NCI-H2196 treated with DMSO at 0.1 percent for 48 hours (cell line): ENCODE data around the gene USP17L22.
"Not testable (repeated sequence)": the region's sequence is repeated elsewhere in the genome, so short reads cannot be mapped to it uniquely, and the experiment has no call there.

Experiments
- DNase-seq: peaks from one replicate; lab custom pipeline; 2025; ENCODE audit not compliant: unreplicated experiment; lab: John Stamatoyannopoulos, UW

USP17L22 gene, protein sequence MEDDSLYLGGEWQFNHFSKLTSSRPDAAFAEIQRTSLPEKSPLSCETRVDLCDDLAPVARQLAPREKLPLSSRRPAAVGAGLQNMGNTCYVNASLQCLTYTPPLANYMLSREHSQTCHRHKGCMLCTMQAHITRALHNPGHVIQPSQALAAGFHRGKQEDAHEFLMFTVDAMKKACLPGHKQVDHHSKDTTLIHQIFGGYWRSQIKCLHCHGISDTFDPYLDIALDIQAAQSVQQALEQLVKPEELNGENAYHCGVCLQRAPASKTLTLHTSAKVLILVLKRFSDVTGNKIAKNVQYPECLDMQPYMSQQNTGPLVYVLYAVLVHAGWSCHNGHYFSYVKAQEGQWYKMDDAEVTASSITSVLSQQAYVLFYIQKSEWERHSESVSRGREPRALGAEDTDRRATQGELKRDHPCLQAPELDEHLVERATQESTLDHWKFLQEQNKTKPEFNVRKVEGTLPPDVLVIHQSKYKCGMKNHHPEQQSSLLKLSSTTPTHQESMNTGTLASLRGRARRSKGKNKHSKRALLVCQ

DNA sequence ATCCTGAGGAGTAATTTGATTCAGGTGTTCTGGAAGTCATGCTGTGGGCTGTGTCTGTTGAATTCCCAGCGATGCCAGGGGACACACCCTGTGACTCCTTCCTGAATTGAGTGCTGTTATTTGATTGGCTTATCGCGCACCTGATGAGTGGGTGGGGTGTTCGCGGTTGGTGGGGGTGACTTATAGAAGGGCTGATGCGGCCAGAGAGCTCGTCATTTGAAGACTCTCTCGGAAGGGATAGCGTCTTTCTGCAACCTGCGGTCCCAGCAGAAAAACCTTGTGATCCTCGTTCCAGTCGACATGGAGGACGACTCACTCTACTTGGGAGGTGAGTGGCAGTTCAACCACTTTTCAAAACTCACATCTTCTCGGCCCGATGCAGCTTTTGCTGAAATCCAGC, at the start of gene USP17L22:
TSS of gene USP17L22 (plus strand) at position 301 of the 400 bp plus-strand sequence. CDS start at position 301, 0 bp downstream.
- not testable (repeated sequence) for DNase-seq

DNA sequence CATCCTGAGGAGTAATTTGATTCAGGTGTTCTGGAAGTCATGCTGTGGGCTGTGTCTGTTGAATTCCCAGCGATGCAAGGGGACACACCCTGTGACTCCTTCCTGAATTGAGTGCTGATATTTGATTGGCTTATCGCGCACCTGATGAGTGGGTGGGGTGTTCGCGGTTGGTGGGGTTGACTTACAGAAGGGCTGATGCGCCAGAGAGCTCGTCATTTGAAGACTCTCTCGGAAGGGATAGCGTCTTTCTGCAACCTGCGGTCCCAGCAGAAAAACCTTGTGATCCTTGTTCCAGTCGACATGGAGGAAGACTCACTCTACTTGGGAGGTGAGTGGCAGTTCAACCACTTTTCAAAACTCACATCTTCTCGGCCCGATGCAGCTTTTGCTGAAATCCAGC, 47.6 kb upstream of the USP17L22 start, which contains the start of gene USP17L12:
TSS of gene USP17L12 (plus strand) at position 301 of the 400 bp plus-strand sequence. CDS start at position 301, 0 bp downstream.
- DNase-seq, result not testable (repeated sequence)

DNA sequence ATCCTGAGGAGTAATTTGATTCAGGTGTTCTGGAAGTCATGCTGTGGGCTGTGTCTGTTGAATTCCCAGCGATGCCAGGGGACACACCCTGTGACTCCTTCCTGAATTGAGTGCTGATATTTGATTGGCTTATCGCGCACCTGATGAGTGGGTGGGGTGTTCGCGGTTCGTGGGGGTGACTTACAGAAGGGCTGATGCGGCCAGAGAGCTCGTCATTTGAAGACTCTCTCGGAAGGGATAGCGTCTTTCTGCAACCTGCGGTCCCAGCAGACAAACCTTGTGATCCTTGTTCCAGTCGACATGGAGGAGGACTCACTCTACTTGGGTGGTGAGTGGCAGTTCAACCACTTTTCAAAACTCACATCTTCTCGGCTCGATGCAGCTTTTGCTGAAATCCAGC, 42.8 kb upstream of the USP17L22 start, which contains the start of gene USP17L13:
TSS of gene USP17L13 (plus strand) at position 301 of the 400 bp plus-strand sequence. CDS start at position 301, 0 bp downstream.
- not testable (repeated sequence) for DNase-seq

DNA sequence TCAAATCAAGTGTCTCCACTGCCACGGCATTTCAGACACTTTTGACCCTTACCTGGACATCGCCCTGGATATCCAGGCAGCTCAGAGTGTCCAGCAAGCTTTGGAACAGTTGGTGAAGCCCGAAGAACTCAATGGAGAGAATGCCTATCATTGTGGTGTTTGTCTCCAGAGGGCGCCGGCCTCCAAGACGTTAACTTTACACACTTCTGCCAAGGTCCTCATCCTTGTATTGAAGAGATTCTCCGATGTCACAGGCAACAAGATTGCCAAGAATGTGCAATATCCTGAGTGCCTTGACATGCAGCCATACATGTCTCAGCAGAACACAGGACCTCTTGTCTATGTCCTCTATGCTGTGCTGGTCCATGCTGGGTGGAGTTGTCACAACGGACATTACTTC, 37.2 kb upstream of the USP17L22 start:
- not testable (repeated sequence) for DNase-seq

DNA sequence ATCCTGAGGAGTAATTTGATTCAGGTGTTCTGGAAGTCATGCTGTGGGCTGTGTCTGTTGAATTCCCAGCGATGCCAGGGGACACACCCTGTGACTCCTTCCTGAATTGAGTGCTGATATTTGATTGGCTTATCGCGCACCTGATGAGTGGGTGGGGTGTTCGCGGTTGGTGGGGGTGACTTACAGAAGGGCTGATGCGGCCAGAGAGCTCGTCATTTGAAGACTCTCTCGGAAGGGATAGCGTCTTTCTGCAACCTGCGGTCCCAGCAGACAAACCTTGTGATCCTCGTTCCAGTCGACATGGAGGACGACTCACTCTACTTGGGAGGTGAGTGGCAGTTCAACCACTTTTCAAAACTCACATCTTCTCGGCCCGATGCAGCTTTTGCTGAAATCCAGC, 33.3 kb upstream of the USP17L22 start, which contains the start of gene USP17L15:
TSS of gene USP17L15 (plus strand) at position 301 of the 400 bp plus-strand sequence. CDS start at position 301, 0 bp downstream.
- not testable (repeated sequence) for DNase-seq

DNA sequence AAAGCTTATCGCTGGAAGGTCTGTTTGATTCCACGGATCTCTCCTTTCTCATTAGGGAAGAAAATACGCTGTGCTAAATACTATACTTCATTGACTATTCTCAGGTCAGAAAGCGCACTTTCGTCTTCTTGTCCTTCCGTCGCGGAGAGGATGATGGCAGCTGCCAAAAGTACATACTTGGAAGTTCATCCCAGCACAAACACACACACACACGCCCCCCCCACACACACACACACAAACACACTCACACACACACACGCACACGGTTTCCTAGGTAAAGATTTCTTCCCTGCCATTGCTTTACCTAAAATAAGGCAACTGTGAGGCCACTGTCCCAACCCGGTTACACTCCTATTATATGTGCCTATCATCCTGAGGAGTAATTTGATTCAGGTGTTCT, 29.0 kb upstream of the USP17L22 start:
- not testable (repeated sequence) for DNase-seq

DNA sequence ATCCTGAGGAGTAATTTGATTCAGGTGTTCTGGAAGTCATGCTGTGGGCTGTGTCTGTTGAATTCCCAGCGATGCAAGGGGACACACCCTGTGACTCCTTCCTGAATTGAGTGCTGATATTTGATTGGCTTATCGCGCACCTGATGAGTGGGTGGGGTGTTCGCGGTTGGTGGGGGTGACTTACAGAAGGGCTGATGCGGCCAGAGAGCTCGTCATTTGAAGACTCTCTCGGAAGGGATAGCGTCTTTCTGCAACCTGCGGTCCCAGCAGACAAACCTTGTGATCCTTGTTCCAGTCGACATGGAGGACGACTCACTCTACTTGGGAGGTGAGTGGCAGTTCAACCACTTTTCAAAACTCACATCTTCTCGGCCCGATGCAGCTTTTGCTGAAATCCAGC, 23.8 kb upstream of the USP17L22 start, which contains the start of gene USP17L17:
TSS of gene USP17L17 (plus strand) at position 301 of the 400 bp plus-strand sequence. CDS start at position 301, 0 bp downstream.
- DNase-seq, result not testable (repeated sequence)

DNA sequence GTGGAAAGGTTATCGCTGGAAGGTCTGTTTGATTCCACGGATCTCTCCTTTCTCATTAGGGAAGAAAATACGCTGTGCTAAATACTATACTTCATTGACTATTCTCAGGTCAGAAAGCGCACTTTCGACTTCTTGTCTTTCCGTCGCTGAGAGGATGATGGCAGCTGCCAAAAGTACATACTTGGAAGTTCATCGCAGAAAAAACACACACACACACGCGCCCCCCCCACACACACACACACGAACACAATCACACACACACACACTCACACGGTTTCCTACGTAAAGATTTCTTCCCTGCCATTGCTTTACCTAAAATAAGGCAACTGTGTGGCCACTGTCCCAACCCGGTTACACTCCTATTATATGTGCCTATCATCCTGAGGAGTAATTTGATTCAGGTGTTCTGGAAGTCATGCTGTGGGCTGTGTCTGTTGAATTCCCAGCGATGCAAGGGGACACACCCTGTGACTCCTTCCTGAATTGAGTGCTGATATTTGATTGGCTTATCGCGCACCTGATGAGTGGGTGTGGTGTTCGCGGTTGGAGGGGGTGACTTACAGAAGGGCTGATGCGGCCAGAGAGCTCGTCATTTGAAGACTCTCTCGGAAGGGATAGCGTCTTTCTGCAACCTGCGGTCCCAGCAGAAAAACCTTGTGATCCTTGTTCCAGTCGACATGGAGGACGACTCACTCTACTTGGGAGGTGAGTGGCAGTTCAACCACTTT, 19.3 kb upstream of the USP17L22 start, which contains the start of gene USP17L18:
TSS of gene USP17L18 (plus strand) at position 678 of the 728 bp plus-strand sequence. CDS start at position 678, 0 bp downstream.
- DNase-seq, result not testable (repeated sequence)

DNA sequence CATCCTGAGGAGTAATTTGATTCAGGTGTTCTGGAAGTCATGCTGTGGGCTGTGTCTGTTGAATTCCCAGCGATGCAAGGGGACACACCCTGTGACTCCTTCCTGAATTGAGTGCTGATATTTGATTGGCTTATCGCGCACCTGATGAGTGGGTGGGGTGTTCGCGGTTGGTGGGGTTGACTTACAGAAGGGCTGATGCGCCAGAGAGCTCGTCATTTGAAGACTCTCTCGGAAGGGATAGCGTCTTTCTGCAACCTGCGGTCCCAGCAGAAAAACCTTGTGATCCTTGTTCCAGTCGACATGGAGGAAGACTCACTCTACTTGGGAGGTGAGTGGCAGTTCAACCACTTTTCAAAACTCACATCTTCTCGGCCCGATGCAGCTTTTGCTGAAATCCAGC, 14.3 kb upstream of the USP17L22 start, which contains the start of gene USP17L19:
TSS of gene USP17L19 (plus strand) at position 301 of the 400 bp plus-strand sequence. CDS start at position 301, 0 bp downstream.
- DNase-seq, result not testable (repeated sequence)

DNA sequence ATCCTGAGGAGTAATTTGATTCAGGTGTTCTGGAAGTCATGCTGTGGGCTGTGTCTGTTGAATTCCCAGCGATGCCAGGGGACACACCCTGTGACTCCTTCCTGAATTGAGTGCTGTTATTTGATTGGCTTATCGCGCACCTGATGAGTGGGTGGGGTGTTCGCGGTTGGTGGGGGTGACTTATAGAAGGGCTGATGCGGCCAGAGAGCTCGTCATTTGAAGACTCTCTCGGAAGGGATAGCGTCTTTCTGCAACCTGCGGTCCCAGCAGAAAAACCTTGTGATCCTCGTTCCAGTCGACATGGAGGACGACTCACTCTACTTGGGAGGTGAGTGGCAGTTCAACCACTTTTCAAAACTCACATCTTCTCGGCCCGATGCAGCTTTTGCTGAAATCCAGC, 9.6 kb upstream of the USP17L22 start, which contains the start of gene USP17L20:
TSS of gene USP17L20 (plus strand) at position 301 of the 400 bp plus-strand sequence. CDS start at position 301, 0 bp downstream.
- not testable (repeated sequence) for DNase-seq

DNA sequence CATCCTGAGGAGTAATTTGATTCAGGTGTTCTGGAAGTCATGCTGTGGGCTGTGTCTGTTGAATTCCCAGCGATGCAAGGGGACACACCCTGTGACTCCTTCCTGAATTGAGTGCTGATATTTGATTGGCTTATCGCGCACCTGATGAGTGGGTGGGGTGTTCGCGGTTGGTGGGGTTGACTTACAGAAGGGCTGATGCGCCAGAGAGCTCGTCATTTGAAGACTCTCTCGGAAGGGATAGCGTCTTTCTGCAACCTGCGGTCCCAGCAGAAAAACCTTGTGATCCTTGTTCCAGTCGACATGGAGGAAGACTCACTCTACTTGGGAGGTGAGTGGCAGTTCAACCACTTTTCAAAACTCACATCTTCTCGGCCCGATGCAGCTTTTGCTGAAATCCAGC, 4.8 kb upstream of the USP17L22 start, which contains the start of gene USP17L21:
TSS of gene USP17L21 (plus strand) at position 301 of the 400 bp plus-strand sequence. CDS start at position 301, 0 bp downstream.
- not testable (repeated sequence) for DNase-seq

DNA sequence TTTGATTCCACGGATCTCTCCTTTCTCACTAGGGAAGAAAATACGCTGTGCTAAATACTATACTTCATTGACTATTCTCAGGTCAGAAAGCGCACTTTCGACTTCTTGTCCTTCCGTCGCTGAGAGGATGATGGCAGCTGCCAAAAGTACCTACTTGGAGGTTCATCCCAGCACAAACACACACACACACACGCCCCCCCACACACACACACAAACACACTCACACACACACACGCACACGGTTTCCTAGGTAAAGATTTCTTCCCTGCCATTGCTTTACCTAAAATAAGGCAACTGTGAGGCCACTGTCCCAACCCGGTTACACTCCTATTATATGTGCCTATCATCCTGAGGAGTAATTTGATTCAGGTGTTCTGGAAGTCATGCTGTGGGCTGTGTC, 4.3 kb downstream of the USP17L22 start:
- not testable (repeated sequence) for DNase-seq
